Endothelial cell (in vitro differentiated cells): Measurements from ENCODE around the gene TUG1. TPM values are rescaled to one million over a fixed set of nuclear protein-coding genes. Genes with fewer than 3 reads are reported as not detected.

Experiments
- DNase-seq: peaks from one replicate; pipeline ENCODE4 v3.0.0; 2021; ENCODE audit warnings: low spot score
- H3K27ac Mint-ChIP-seq: one replicate; pipeline ENCODE4 v1.8.0; 2021; ENCODE audit warnings: mixed read lengths, inconsistent platforms; ENCODE audit not compliant: unreplicated experiment
- H3K27me3 Mint-ChIP-seq: one replicate; pipeline ENCODE4 v1.8.0; 2021; ENCODE audit warnings: mild to moderate bottlenecking, moderate library complexity, mixed read lengths, inconsistent platforms; ENCODE audit not compliant: unreplicated experiment
- H3K36me3 Mint-ChIP-seq: one replicate; pipeline ENCODE4 v1.8.0; 2021; ENCODE audit warnings: mild to moderate bottlenecking, low read depth, mixed read lengths, inconsistent platforms; ENCODE audit not compliant: unreplicated experiment
- H3K4me1 Mint-ChIP-seq: one replicate; pipeline ENCODE4 v1.8.0; 2021; ENCODE audit warnings: mild to moderate bottlenecking, mixed read lengths, inconsistent platforms; ENCODE audit not compliant: unreplicated experiment
- H3K4me3 Mint-ChIP-seq: one replicate; pipeline ENCODE4 v1.8.0; 2021; ENCODE audit warnings: mild to moderate bottlenecking, mixed read lengths, inconsistent platforms; ENCODE audit not compliant: unreplicated experiment
- H3K9me3 Mint-ChIP-seq: one replicate; pipeline ENCODE4 v1.8.0; 2021; ENCODE audit warnings: mixed read lengths, inconsistent platforms; ENCODE audit not compliant: unreplicated experiment
- total RNA-seq: library from RNA; stranded (reverse); fragmentation: NEBNext Ultra II Directional; extraction: Animal tissue kit (Norgen Biotek cat#: 25700); gene quantifications from one replicate; pipeline ENCODE4 v1.2.1, GENCODE V29; 2021; ENCODE audit not compliant: unreplicated experiment
- TF ChIP-seq, protein P1 (sequence below): fragments of 200-600 bp; sonication (generic); IDR thresholded peaks from one replicate; pipeline ENCODE4 v1.5.0; 2021; ENCODE audit warnings: antibody characterized with exemption; ENCODE audit not compliant: unreplicated experiment

TUG1 gene
- total RNA-seq, 1 donor from 2014 or later = 155 TPM

DNA sequence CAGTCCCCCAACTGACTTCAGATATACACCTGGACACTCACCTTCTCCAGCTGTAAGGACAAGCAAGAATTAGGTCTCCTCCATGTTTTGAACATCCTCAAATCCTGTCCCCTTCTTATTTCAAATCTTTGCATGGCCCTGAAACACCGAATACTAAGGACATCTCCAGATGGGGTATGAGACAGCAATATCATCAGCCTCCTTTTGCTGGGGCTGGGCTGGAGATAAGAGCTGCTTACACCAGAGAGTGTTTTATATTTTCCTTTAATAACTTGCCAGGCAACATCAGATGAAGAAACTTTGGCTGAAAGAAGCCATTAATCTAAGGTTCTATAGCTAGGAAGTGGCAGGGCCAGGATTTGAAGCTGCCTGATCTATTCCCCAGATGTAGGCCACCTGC is 21.6 kb downstream of the TUG1 start:
- no peak overlapping the region for H3K27ac Mint-ChIP-seq
- DNase-seq = no peak
- H3K9me3 Mint-ChIP-seq = no peaks in the 10 kb centered on the region
- H3K4me3 Mint-ChIP-seq = no peak overlapping the region
- H3K4me1 Mint-ChIP-seq = peaks cover 14% of the 10 kb centered on the region
- peaks cover 6% of the 10 kb centered on the region for H3K27me3 Mint-ChIP-seq
- TF ChIP-seq, protein P1, sequence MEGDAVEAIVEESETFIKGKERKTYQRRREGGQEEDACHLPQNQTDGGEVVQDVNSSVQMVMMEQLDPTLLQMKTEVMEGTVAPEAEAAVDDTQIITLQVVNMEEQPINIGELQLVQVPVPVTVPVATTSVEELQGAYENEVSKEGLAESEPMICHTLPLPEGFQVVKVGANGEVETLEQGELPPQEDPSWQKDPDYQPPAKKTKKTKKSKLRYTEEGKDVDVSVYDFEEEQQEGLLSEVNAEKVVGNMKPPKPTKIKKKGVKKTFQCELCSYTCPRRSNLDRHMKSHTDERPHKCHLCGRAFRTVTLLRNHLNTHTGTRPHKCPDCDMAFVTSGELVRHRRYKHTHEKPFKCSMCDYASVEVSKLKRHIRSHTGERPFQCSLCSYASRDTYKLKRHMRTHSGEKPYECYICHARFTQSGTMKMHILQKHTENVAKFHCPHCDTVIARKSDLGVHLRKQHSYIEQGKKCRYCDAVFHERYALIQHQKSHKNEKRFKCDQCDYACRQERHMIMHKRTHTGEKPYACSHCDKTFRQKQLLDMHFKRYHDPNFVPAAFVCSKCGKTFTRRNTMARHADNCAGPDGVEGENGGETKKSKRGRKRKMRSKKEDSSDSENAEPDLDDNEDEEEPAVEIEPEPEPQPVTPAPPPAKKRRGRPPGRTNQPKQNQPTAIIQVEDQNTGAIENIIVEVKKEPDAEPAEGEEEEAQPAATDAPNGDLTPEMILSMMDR = no peak
- H3K36me3 Mint-ChIP-seq = peaks cover 4% of the 10 kb centered on the region

DNA sequence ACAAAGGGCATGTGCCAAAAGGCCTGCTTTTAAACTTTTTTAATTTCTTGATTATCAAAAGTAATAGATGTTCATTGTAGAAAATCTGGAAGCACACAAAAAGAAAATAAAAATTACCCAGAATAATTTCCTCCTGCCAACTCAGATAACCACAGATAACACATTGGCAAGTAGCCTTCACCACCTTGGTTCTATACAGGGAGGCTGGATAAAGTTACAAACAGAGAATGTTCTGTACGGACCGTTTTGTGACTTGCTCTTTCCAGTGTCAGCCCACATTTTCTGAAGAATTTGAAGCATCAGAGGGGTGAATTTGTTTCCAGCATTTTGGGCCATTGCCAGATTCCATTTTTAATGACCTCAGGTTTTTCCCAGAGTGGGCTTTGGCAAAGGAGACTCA is 23.5 kb downstream of the TUG1 start:
- no peak overlapping the region for H3K27ac Mint-ChIP-seq
- no peak for DNase-seq
- no peaks in the 10 kb centered on the region for H3K9me3 Mint-ChIP-seq
- TF ChIP-seq, protein P1 = no peak
- H3K4me1 Mint-ChIP-seq = peaks cover 21% of the 10 kb centered on the region
- H3K4me3 Mint-ChIP-seq = no peak overlapping the region
- peaks cover 6% of the 10 kb centered on the region for H3K27me3 Mint-ChIP-seq
- H3K36me3 Mint-ChIP-seq = peaks cover 4% of the 10 kb centered on the region

- H3K27ac Mint-ChIP-seq = no peak overlapping the region
- H3K4me1 Mint-ChIP-seq = peaks cover 16% of the 10 kb centered on the region
- no peak overlapping the region for H3K4me3 Mint-ChIP-seq
- no peaks in the 10 kb centered on the region for H3K9me3 Mint-ChIP-seq
- peaks cover 4% of the 10 kb centered on the region for H3K36me3 Mint-ChIP-seq
- DNase-seq = no peak
- TF ChIP-seq, protein P1 = no peak
- H3K27me3 Mint-ChIP-seq = peaks cover 6% of the 10 kb centered on the region
Measured at GRCh38 chr22:30994960-30995359, 25.9 kb downstream of the TUG1 start.

- Mint-ChIP-seq H3K27ac (peak overlapping the region; percentile 80), H3K4me3 (no peak overlapping the region), H3K4me1 (peaks cover 16% of the 10 kb centered on the region), H3K27me3 (peaks cover 6% of the 10 kb centered on the region), H3K9me3 (no peaks in the 10 kb centered on the region), H3K36me3 (peaks cover 4% of the 10 kb centered on the region)
- DNase-seq = no peak
- TF ChIP-seq, protein P1 = no peak
Measured at GRCh38 chr22:30996462-30996861, 27.4 kb downstream of the TUG1 start.

GRCh38 chr22:30998329-30998728 is 29.3 kb downstream of the TUG1 start:
- H3K4me3 Mint-ChIP-seq = no peak overlapping the region
- peaks cover 5% of the 10 kb centered on the region for H3K27me3 Mint-ChIP-seq
- no peak overlapping the region for H3K27ac Mint-ChIP-seq
- TF ChIP-seq, protein P1 = no peak
- H3K36me3 Mint-ChIP-seq = peaks cover 4% of the 10 kb centered on the region
- no peak for DNase-seq
- H3K9me3 Mint-ChIP-seq = no peaks in the 10 kb centered on the region
- H3K4me1 Mint-ChIP-seq = peaks cover 15% of the 10 kb centered on the region
